Adrenal gland (tissue), 12 donors: ENCODE results near the gene MAP3K19. TPM values are rescaled to one million over a fixed set of nuclear protein-coding genes. Genes with fewer than 3 reads are reported as not detected.
"Not testable (repeated sequence)": the region's sequence is repeated elsewhere in the genome, so short reads cannot be mapped to it uniquely, and the experiment has no call there.

Experiments
- DNase-seq, 7 donors: peaks; one replicate each; pipeline ENCODE4 v3.0.0-alpha.2; 2019 to 2020
- H3K27ac ChIP-seq, 5 donors: fragments of 200-600 bp; sonication (generic) in 4 of 5; 1 replicate in 3 of 5; 2 replicates in 2 of 5; pipeline versions ENCODE4 v1.5.1 to v1.8.0; 2016 to 2020; ENCODE audit warnings: mild to moderate bottlenecking in 1 of 5
- H3K27me3 ChIP-seq: fragments of 200-600 bp; 2 replicates; pipeline ENCODE4 v1.8.0; 2021
- H3K36me3 ChIP-seq, 2 donors: fragments of 200-600 bp; replicated peaks in 1 of 2; 1 replicate in 1 of 2; 2 replicates in 1 of 2; pipeline versions ENCODE4 v1.5.1 to v1.8.0; 2018 to 2022
- H3K4me1 ChIP-seq, 2 donors: fragments of 200-600 bp; replicated peaks in 1 of 2; 1 replicate in 1 of 2; 2 replicates in 1 of 2; pipeline versions ENCODE4 v1.5.1 to v1.8.0; 2018 to 2021
- H3K4me3 ChIP-seq, 4 donors: fragments of 200-600 bp; sonication (generic) in 3 of 4; one replicate each; pipeline ENCODE4 v1.5.1; 2016 to 2018
- H3K9me3 ChIP-seq, 3 donors: fragments of 200-600 bp; sonication (generic) in 1 of 3; replicated peaks in 1 of 3; 1 replicate in 2 of 3; 2 replicates in 1 of 3; pipeline versions ENCODE4 v1.5.1 to v1.8.0; 2016 to 2021
- POLR2A ChIP-seq, 2 donors: fragments of 450-650 bp; IDR thresholded peaks; one replicate each; pipeline ENCODE4 v1.6.1; 2017; ENCODE audit warnings: antibody characterized with exemption in 2 of 2, mild to moderate bottlenecking in 2 of 2, moderate library complexity in 1 of 2
- WGBS, 4 donors: extraction: QIAGEN DNeasy Blood & Tissue Kit in 2 of 4; methylation state at CpG; one replicate each; pipeline versions ENCODE4 v1.1.5 to v1.1.7; 2013 to 2017; 5-methylcytosine and 5-hydroxymethylcytosine counted together
- intact Hi-C, 2 donors: fragments of 100-400 bp; cut with DNase I; formaldehyde crosslinking; loops; one replicate each; pipeline versions ENCODE4 v1.14.1 to v1.15.0; 2022 to 2023
- polyA plus RNA-seq, 3 donors: library from polyadenylated mRNA; stranded (reverse); fragments of 200-250 nt in 2 of 3; fragments of 350-450 nt in 1 of 3; fragmentation: Illumina TruSeq in 1 of 3; extraction: RNeasy Lipid Tissue Mini Kit (QIAGEN cat#74804) in 1 of 3; gene quantifications; one replicate each; pipeline ENCODE4 v1.2.3, GENCODE V29; 2013 to 2014
- total RNA-seq, 9 donors: library from RNA; depleted of rRNA in 4 of 9; stranded (reverse); fragments of >200 nt in 4 of 9; fragments of 120-200 nt in 1 of 9; fragmentation: NEBNext Ultra II Directional in 1 of 9; extraction: Animal tissue kit (Norgen Biotek cat#: 25700) in 1 of 9; gene quantifications; one replicate each; pipeline versions ENCODE4 v1.1.0 to v1.2.4, GENCODE V29; 2013 to 2023
- TF ChIP-seq, protein P1 (sequence below), 6 experiments: fragments of 450-650 bp in 4 of 6; fragments of 200-600 bp in 2 of 6; sonication (generic) in 1 of 6; IDR thresholded peaks; 1 replicate in 5 of 6; 2 replicates in 1 of 6; pipeline versions ENCODE4 v1.5.1 to v1.8.0; 2016 to 2021; ENCODE audit warnings: antibody characterized with exemption in 6 of 6, mild to moderate bottlenecking in 2 of 6, moderate library complexity in 1 of 6
- donor health status: healthy with polysubstance abuse.
- donor health status: Bipolar disorder and iron deficiency.
- donor health status: DM: yes; HTN: yes; CAD: no.
- donor health status: DM: no; HTN: no; CAD: no.
- donor health status: DM: no; HTN: no; CAD: no.
- donor health status: DM: yes; HTN: yes; CAD: no.

MAP3K19 gene
- total and polyA plus RNA-seq, 12 donors: not detected

DNA sequence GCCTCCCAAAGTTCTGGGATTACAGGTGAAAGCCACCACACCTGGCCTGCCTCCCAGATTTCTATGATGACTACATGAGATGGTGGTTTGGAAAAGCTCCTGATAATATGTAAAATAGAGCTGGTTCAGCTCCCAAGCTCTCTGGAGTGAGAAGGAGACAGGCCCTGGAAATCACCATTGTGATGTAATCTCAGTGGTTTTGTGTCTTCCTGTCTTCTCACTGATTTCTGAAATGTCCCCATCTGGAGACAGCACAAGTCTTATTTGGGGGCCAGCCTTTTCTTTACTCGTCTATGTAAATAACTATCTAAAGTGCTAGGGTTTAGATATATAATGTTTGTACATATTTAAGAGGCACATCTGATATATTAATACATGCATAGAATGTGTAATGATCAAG, 64.6 kb downstream of the MAP3K19 start:
- H3K4me1 ChIP-seq: no peaks in the 10 kb centered on the region
- H3K36me3 ChIP-seq: no peaks in the 10 kb centered on the region
- intact Hi-C loops: no loop called here
- no peak overlapping the region for H3K4me3 ChIP-seq
- TF ChIP-seq, protein P1, sequence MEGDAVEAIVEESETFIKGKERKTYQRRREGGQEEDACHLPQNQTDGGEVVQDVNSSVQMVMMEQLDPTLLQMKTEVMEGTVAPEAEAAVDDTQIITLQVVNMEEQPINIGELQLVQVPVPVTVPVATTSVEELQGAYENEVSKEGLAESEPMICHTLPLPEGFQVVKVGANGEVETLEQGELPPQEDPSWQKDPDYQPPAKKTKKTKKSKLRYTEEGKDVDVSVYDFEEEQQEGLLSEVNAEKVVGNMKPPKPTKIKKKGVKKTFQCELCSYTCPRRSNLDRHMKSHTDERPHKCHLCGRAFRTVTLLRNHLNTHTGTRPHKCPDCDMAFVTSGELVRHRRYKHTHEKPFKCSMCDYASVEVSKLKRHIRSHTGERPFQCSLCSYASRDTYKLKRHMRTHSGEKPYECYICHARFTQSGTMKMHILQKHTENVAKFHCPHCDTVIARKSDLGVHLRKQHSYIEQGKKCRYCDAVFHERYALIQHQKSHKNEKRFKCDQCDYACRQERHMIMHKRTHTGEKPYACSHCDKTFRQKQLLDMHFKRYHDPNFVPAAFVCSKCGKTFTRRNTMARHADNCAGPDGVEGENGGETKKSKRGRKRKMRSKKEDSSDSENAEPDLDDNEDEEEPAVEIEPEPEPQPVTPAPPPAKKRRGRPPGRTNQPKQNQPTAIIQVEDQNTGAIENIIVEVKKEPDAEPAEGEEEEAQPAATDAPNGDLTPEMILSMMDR (IDR thresholded peaks at IDR 0.05): no peak
- TF ChIP-seq POLR2A (IDR thresholded peaks at IDR 0.05): no peak
- H3K9me3 ChIP-seq: no peaks in the 10 kb centered on the region
- H3K27ac ChIP-seq: no peak overlapping the region
- no peaks in the 10 kb centered on the region for H3K27me3 ChIP-seq
- DNase-seq: no peak
- WGBS, 4 donors: 47 to 83% (median 63%) methylated on average over 1 of the region's 1 CpG

DNA sequence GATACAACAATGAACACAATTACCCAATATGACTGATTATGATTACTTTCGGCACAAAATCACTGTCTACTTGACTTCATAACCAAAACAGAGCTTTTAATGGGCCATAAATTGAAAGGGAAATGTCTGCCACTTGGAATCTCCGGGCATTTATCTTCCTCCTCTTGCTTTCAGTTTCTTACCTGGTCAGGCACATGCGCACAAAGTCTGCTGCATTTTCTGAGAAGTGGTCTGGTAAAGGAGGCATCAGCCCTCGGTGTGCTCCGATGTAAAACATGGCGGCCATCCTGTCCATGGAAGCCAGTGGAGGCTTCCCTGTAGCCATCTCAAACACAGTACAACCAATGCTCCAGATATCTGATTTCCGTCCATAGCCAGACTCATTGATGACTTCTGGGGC, 66.6 kb downstream of the MAP3K19 start:
- intact Hi-C loops: no loop called here
- no peak overlapping the region for H3K4me3 ChIP-seq
- H3K4me1 ChIP-seq: no peaks in the 10 kb centered on the region
- no peaks in the 10 kb centered on the region for H3K9me3 ChIP-seq
- DNase-seq: no peak
- no peaks in the 10 kb centered on the region for H3K36me3 ChIP-seq
- no peak overlapping the region for H3K27ac ChIP-seq
- H3K27me3 ChIP-seq: no peaks in the 10 kb centered on the region
- no peak for TF ChIP-seq POLR2A (IDR thresholded peaks at IDR 0.05)
- TF ChIP-seq, protein P1 (IDR thresholded peaks at IDR 0.05): no peak
- 91 to 98% (median 94%) methylated on average over 5 to 7 of the region's 7 CpGs for WGBS, 4 donors

DNA sequence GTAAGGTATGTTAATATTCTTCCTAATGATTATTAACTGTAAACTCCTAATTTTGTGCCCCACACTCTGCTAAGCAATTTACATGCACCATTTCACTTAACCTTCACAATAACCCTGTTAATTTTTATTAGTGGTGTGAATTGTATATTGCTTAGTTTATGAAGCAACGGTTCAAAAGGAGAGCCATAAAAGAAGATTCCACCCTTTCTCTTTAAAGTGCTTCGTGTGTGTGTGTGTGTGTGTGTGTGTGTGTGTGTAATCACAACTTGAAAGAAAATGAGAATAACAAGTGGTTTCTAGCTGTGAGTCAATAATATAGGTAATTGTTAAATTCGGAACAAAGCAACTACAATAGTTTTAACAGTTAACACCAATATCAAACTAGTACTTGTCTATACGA, 68.0 kb downstream of the MAP3K19 start:
- intact Hi-C loops: no loop called here
- Histone ChIP-seq H3K27ac (no peak overlapping the region), H3K27me3 (no peaks in the 10 kb centered on the region), H3K36me3 (no peaks in the 10 kb centered on the region), H3K4me3 (no peak overlapping the region), H3K4me1 (no peaks in the 10 kb centered on the region), H3K9me3 (no peaks in the 10 kb centered on the region)
- DNase-seq: no peak
- 68 to 73% (median 72%) methylated on average over 4 of the region's 4 CpGs for WGBS, 4 donors
- no peak for TF ChIP-seq POLR2A (IDR thresholded peaks at IDR 0.05)
- TF ChIP-seq, protein P1 (IDR thresholded peaks at IDR 0.05): no peak

DNA sequence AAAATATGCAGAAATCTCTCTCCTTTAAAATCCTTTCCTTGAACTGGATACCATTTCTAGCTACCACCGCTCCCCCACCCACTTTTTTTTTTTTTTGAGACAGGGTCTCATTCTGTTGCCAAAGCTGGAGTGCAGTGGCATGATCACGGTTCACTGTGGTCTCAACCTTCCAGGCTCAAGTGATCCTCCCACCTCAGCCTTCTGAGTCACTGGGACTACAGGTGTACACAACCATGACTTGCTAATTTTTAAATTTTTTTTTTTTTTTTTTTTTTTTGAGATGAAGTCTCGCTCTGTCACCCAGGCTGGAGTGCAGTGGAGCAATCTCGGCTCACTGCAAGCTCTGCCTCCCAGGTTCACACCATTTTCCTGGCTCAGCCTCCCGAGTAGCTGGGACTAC, 70.1 kb downstream of the MAP3K19 start:
- H3K27ac ChIP-seq, DNase-seq, H3K36me3 ChIP-seq, H3K9me3 ChIP-seq, H3K4me3 ChIP-seq, intact Hi-C loops, H3K27me3 ChIP-seq, H3K4me1 ChIP-seq: not testable (repeated sequence)
- WGBS, 4 donors: 79 to 94% (median 88%) methylated on average over 3 to 5 of the region's 5 CpGs

DNA sequence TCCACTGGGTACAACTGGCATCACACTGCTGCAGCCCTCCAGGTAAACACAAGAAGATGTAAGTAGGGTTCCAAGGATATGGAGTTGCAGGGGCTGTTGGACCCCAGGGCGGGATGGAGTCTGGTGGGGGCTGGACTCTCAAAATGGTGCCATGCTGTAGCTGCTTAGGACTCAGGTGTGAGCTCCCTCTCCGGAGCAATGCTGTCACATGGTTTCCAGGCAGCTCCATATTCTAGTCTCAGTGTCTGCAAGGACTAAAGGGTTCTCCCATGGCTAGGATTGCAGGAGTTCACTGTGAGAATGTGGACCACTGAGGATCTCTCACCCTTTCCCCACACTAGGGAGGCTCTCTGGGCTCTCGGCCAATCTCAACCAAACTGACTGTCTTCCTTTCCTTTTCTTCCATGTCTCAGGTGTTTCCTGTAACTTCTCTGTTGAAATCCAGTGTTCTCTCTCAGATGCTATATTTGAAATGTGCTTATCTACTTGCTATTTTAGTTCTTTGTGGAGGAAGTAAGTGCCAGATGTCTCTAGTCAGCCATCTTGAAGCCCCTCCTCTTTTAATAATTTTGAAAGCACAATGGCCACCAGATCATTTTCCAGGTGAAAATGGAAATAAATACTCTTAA, 71.1 kb downstream of the MAP3K19 start:
- intact Hi-C loops: no loop called here
- TF ChIP-seq POLR2A (IDR thresholded peaks at IDR 0.05): no peak
- TF ChIP-seq, protein P1 (IDR thresholded peaks at IDR 0.05): no peak
- WGBS, 4 donors: 65 to 73% (median 71%) methylated on average over 1 to 3 of the region's 3 CpGs

More for the DNA sequence above, 71.1 kb downstream of the MAP3K19 start:
- H3K9me3 ChIP-seq: no peaks in the 10 kb centered on the region
- no peak for DNase-seq
- no peak overlapping the region for H3K4me3 ChIP-seq
- H3K27ac ChIP-seq: no peak overlapping the region
- no peaks in the 10 kb centered on the region for H3K4me1 ChIP-seq
- no peaks in the 10 kb centered on the region for H3K36me3 ChIP-seq
- H3K27me3 ChIP-seq: no peaks in the 10 kb centered on the region
